Esophagus squamous epithelium (tissue), 5 donors: ENCODE measurements around the gene DNAL4. TPM values are rescaled to one million over a fixed set of nuclear protein-coding genes. Genes with fewer than 3 reads are reported as not detected.

ENCODE experiments used
- DNase-seq: peaks from one replicate; lab custom pipeline; 2025; lab: John Stamatoyannopoulos, UW
- H3K27ac ChIP-seq, 4 donors: fragments of 200-600 bp; sonication (generic); one replicate each; pipeline ENCODE4 v1.5.1; 2016 to 2019; ENCODE audit warnings: mild to moderate bottlenecking in 1 of 4
- H3K27me3 ChIP-seq, 4 donors: fragments of 200-600 bp; sonication (generic); 1 replicate in 3 of 4; 2 replicates in 1 of 4; pipeline versions ENCODE4 v1.5.1 to v1.6.0; 2017 to 2021; ENCODE audit warnings: antibody characterized with exemption in 1 of 4
- H3K36me3 ChIP-seq, 3 donors: fragments of 200-600 bp; sonication (generic); one replicate each; pipeline ENCODE4 v1.5.1; 2016 to 2019
- H3K4me1 ChIP-seq, 3 donors: fragments of 200-600 bp; sonication (generic); one replicate each; pipeline ENCODE4 v1.5.1; 2017 to 2019
- H3K4me3 ChIP-seq, 4 donors: fragments of 200-600 bp; sonication (generic); 1 replicate in 3 of 4; 2 replicates in 1 of 4; pipeline ENCODE4 v1.5.1; 2016 to 2019; ENCODE audit warnings: mild to moderate bottlenecking in 2 of 4, moderate library complexity in 1 of 4
- H3K9me3 ChIP-seq, 3 donors: fragments of 200-600 bp; sonication (generic); one replicate each; pipeline ENCODE4 v1.5.1; 2016 to 2019
- CTCF ChIP-seq, 6 experiments: fragments of 450-650 bp in 4 of 6; fragments of 200-600 bp in 2 of 6; sonication (generic) in 2 of 6; IDR thresholded peaks; one replicate each; pipeline ENCODE4 v1.5.1; 2016 to 2019; ENCODE audit warnings: antibody characterized with exemption in 6 of 6, mild to moderate bottlenecking in 4 of 6, moderate library complexity in 4 of 6
- POLR2A ChIP-seq, 4 donors: fragments of 450-650 bp; IDR thresholded peaks; one replicate each; pipeline ENCODE4 v1.6.1; 2017; ENCODE audit warnings: antibody characterized with exemption in 4 of 4, mild to moderate bottlenecking in 4 of 4, moderate library complexity in 3 of 4
- WGBS, 2 donors: methylation state at CpG; one replicate each; pipeline ENCODE4 v1.1.5; 2018; 5-methylcytosine and 5-hydroxymethylcytosine counted together
- intact Hi-C: fragments of 100-400 bp; cut with DNase I; formaldehyde crosslinking; loops from one replicate; pipeline ENCODE4 v1.15.0; 2022
- small RNA-seq, 4 donors: library from RNA; depleted of rRNA; stranded (forward); fragments of <200 nt; gene quantifications; one replicate each; pipeline ENCODE3, GENCODE V24; 2016
- total RNA-seq, 4 donors: library from RNA; depleted of rRNA; stranded (reverse); fragments of >200 nt; gene quantifications; one replicate each; pipeline ENCODE4 v1.1.0, GENCODE V29; 2016
- donor health status: DM: yes; HTN: yes; CAD: no.

The DNAL4 gene
- total RNA-seq, 4 donors from 2014 or later, result 7.3 to 15.5 (median 13.7) TPM

- DNase-seq, result no peak
- peaks cover 65 to 88% (median 70%) of the 10 kb centered on the region in 3 donors for H3K36me3 ChIP-seq
- H3K4me1 ChIP-seq, result peaks cover 13 to 29% (median 24%) of the 10 kb centered on the region in 3 donors
- H3K27ac ChIP-seq, result no peak overlapping the region
- no peak overlapping the region for H3K4me3 ChIP-seq
- no peaks in the 10 kb centered on the region for H3K9me3 ChIP-seq
- H3K27me3 ChIP-seq, result no peaks in the 10 kb centered on the region
- TF ChIP-seq POLR2A (IDR thresholded peaks at IDR 0.05), result no peak
- TF ChIP-seq CTCF (IDR thresholded peaks at IDR 0.05), result no peak
- intact Hi-C loops, result no loop called here
- 92% methylated on average over 2 to 10 of the region's 18 CpGs for WGBS, 2 donors
These were observed 64.8 kb downstream of the DNAL4 start for GRCh38 chr22:38728871-38729796.

Small RNAs within 50 kb of the gene (small RNA-seq; reads per million reads assigned to genes)
- 0 to 0.09 (median 0) reads per million in 4 donors for gene AL021707.8

Other genes starting within 250 kb of the DNAL4 start
- gene DMC1, start 224.0 kb downstream of the DNAL4 start, total RNA-seq, result 1 to 10 TPM in 3 of 4 donors, not detected in 1; 1.1 to 7.2 (median 5.2) TPM
- 1 to 10 TPM in 1 of 4 donors, under 1 TPM in 3; 0.04 to 1.0 (median 0.12) TPM for gene FAM227A, start 137.8 kb downstream of the DNAL4 start, total RNA-seq
- 10 to 100 TPM in 3 of 4 donors, 1 to 10 TPM in 1; 8.7 to 21.1 (median 13.1) TPM for gene CBY1, start 137.5 kb downstream of the DNAL4 start, total RNA-seq
- 10 to 100 TPM; 23.4 to 73.7 (median 57.2) TPM for gene TOMM22, start 112.2 kb downstream of the DNAL4 start, total RNA-seq
- gene JOSD1, start 93.2 kb downstream of the DNAL4 start, total RNA-seq, result 10 to 100 TPM; 27.8 to 48.8 (median 33.1) TPM
- 10 to 100 TPM; 15.3 to 37.4 (median 32.0) TPM for gene GTPBP1, start 88.2 kb downstream of the DNAL4 start, total RNA-seq
- 100 to 1,000 TPM in 3 of 4 donors, 10 to 100 TPM in 1; 94.2 to 307 (median 191) TPM for gene SUN2, start 38.1 kb downstream of the DNAL4 start, total RNA-seq
- gene NPTXR, start 49.9 kb upstream of the DNAL4 start, total RNA-seq, result 1 to 10 TPM in 1 of 4 donors, under 1 TPM in 3; 0.26 to 2.3 (median 0.63) TPM
- 10 to 100 TPM in 2 of 4 donors, 1 to 10 TPM in 2; 7.8 to 27.7 (median 11.8) TPM for gene CBX6, start 78.1 kb upstream of the DNAL4 start, total RNA-seq
- 10 to 100 TPM in 1 of 4 donors, 1 to 10 TPM in 1, under 1 TPM in 2; 0.57 to 27.3 (median 1.3) TPM for gene APOBEC3A, start 163.5 kb upstream of the DNAL4 start, total RNA-seq
- 1 to 10 TPM in 3 of 4 donors, not detected in 1; 1.1 to 5.3 (median 3.1) TPM for gene APOBEC3B, start 188.2 kb upstream of the DNAL4 start, total RNA-seq
- 10 to 100 TPM in 1 of 4 donors, 1 to 10 TPM in 3; 7.6 to 20.3 (median 9.0) TPM for gene APOBEC3C, start 220.1 kb upstream of the DNAL4 start, total RNA-seq
- 1 to 10 TPM in 1 of 4 donors, under 1 TPM in 2, not detected in 1; 0.35 to 1.2 (median 0.76) TPM for gene APOBEC3D, start 227.0 kb upstream of the DNAL4 start, total RNA-seq
- gene APOBEC3F, start 246.7 kb upstream of the DNAL4 start, total RNA-seq, result 1 to 10 TPM in 3 of 4 donors, under 1 TPM in 1; 0.44 to 2.7 (median 2.2) TPM